Common myeloid progenitor, CD34-positive (primary cell): ENCODE results near the gene TRANK1.
A peak's percentile ranks its signal among the peaks of the same experiment; 100 is the strongest.
"Not testable (repeated sequence)": the region's sequence is repeated elsewhere in the genome, so short reads cannot be mapped to it uniquely, and the experiment has no call there.

Experiments
- CTCF ChIA-PET: fragments of 350-600 bp; sonication (Branson Sonifier 250); formaldehyde crosslinking; loops from one replicate; lab custom pipeline; 2021; ENCODE audit warnings: antibody characterized with exemption; lab: Charles Lee
- POLR2A ChIA-PET: fragments of 350-600 bp; sonication (Branson Sonifier 250); formaldehyde crosslinking; loops from one replicate; lab custom pipeline; 2021; ENCODE audit warnings: antibody characterized with exemption; lab: Charles Lee
- DNase-seq, 3 donors: peaks; one replicate each; pipeline versions ENCODE4 v3.0.0 to v3.0.0-alpha.2; 2013
- H3K27ac ChIP-seq, 2 experiments: 1 replicate in 1 of 2; 2 replicates in 1 of 2; pipeline ENCODE4 v1.7.0; 2013; ENCODE audit warnings: inconsistent platforms in 2 of 2, low read length in 2 of 2, mild to moderate bottlenecking in 2 of 2, low read depth in 1 of 2, moderate library complexity in 1 of 2; ENCODE audit not compliant: severe bottlenecking in 2 of 2, insufficient read depth in 1 of 2, poor library complexity in 1 of 2
- H3K27me3 ChIP-seq, 5 experiments: replicated peaks in 2 of 5; 1 replicate in 3 of 5; 2 replicates in 2 of 5; pipeline versions ENCODE4 v1.6.1 to v1.7.0; 2013; ENCODE audit warnings: low read length in 4 of 5, mild to moderate bottlenecking in 2 of 5, moderate library complexity in 2 of 5, inconsistent platforms in 1 of 5; ENCODE audit not compliant: insufficient read depth in 5 of 5, control insufficient read depth in 4 of 5
- H3K36me3 ChIP-seq, 4 experiments: 1 replicate in 2 of 4; 2 replicates in 2 of 4; pipeline versions ENCODE4 v1.6.1 to v1.7.0; 2013; ENCODE audit warnings: low read length in 3 of 4, control low read depth in 1 of 4, mild to moderate bottlenecking in 1 of 4; ENCODE audit not compliant: control insufficient read depth in 4 of 4, insufficient read depth in 4 of 4
- H3K4me1 ChIP-seq, 4 experiments: 1 replicate in 3 of 4; 2 replicates in 1 of 4; pipeline versions ENCODE4 v1.6.1 to v1.7.1; 2013; ENCODE audit warnings: low read length in 3 of 4, mild to moderate bottlenecking in 3 of 4, control low read depth in 1 of 4, inconsistent platforms in 1 of 4, moderate library complexity in 1 of 4; ENCODE audit not compliant: control insufficient read depth in 4 of 4, insufficient read depth in 4 of 4; ENCODE audit errors: control extremely low read depth in 1 of 4
- H3K4me3 ChIP-seq, 7 experiments: 1 replicate in 4 of 7; 2 replicates in 3 of 7; pipeline versions ENCODE4 v1.5.1 to v1.7.0; 2013; ENCODE audit warnings: mild to moderate bottlenecking in 7 of 7, low read length in 6 of 7, moderate library complexity in 6 of 7, inconsistent platforms in 2 of 7, low read depth in 2 of 7, control low read depth in 1 of 7; ENCODE audit not compliant: insufficient read depth in 4 of 7, control insufficient read depth in 1 of 7; ENCODE audit errors: extremely low read depth in 1 of 7
- H3K9me3 ChIP-seq, 5 experiments: 1 replicate in 4 of 5; 2 replicates in 1 of 5; pipeline versions ENCODE4 v1.6.1 to v1.7.1; 2013; ENCODE audit warnings: low read length in 4 of 5, mild to moderate bottlenecking in 2 of 5, inconsistent platforms in 1 of 5, low read depth in 1 of 5, moderate library complexity in 1 of 5; ENCODE audit not compliant: control insufficient read depth in 4 of 5, insufficient read depth in 2 of 5; ENCODE audit errors: control extremely low read depth in 1 of 5
- WGBS: methylation state at CpG from one replicate; pipeline ENCODE4 v1.1.5; 2013; ENCODE audit not compliant: insufficient coverage; 5-methylcytosine and 5-hydroxymethylcytosine counted together

TRANK1 gene

DNA sequence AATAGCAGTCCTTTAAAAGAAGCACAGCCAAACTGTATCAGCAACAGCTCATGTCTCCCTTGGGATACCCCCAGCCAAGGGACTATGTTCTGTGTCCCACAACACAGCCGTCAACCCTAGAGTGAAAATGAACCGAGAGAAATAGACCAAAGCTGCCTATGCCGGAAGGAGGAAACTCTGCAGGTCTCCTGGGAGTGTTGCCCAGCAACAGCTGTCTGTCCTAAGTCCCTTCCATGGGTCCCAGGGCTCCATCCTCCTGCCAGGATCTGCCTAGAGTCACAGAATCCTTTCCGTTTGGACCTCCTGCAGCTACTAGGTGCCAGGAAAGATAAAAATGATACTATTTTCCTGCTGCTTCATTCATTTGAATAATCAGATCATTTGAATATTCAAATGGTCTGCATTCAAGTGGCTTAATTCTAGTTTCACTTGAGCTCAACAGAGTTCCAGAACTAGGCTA is 53.1 kb downstream of the TRANK1 start:
- Histone ChIP-seq H3K36me3 (peaks cover 15 to 75% (median 35%) of the 10 kb centered on the region in 4 experiments), H3K4me1 (peaks cover 8 to 28% (median 17%) of the 10 kb centered on the region in 4 experiments), H3K9me3 (no peaks in the 10 kb centered on the region), H3K4me3 (no peak overlapping the region), H3K27ac (no peak overlapping the region), H3K27me3 (no peaks in the 10 kb centered on the region)
- ChIA-PET POLR2A (no interaction called here), CTCF (interaction anchor here (1.2 to 3.6 kb wide), 4 partner anchors 10 to 67 kb away, joined by 5 to 18 read pairs (median 10); no protein-coding TSS in a partner anchor)
- no peak for DNase-seq
- 100% methylated on average over 3 of the region's 4 CpGs for WGBS

DNA sequence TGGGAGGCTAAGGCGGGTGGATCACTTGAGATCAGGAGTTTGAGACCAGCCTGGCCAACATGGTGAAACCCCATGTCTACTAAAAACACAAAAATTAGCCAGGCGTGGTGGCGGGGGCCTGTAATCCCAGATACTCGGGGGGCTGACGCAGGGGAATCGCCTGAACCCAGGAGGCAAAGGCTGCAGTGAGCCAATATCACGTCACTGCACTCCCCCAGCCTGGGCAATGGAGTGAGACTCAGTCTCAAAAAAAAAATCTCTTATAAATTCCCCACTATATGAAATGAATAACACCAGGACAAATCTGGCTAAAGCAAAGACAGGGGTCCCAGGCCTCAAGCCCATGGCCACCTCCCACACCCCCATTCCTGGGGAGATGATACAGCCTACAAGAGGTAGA is 53.8 kb downstream of the TRANK1 start:
- WGBS: 98% methylated on average over 5 of the region's 7 CpGs
- H3K9me3 ChIP-seq, H3K27me3 ChIP-seq, DNase-seq, H3K27ac ChIP-seq, POLR2A ChIA-PET, H3K4me3 ChIP-seq: not testable (repeated sequence)
- CTCF ChIA-PET: interaction anchor here (1.3 to 3.4 kb wide), 2 partner anchors 22 to 68 kb away, joined by 6 to 14 read pairs; no protein-coding TSS in a partner anchor
- peaks cover 6 to 24% (median 16%) of the 10 kb centered on the region in 4 experiments for H3K4me1 ChIP-seq
- peaks cover 15 to 79% (median 37%) of the 10 kb centered on the region in 4 experiments for H3K36me3 ChIP-seq

DNA sequence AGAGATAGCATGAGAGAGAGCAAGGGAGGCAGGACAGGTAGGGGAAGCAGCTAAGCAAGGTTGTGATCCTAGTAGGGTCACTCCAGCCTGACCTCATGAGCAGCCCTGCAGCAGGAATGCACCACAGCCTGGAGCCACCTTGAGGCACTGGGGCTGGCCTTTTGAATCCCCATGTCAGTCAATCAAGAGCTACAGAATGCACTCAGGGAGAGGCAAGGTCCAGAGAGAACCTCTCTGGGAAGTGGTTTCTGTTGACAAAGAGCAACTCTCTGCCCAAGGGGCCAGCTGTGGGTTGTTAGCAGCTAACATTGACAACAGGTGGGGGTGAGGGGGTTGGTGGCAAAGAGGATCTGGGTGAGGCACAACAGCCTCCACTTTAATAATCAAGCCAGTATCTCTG is 54.6 kb downstream of the TRANK1 start:
- no peak overlapping the region for H3K4me3 ChIP-seq
- no peak for DNase-seq
- peak overlapping the region in 1 of 2 experiments; percentile 12 for H3K27ac ChIP-seq
- ChIA-PET POLR2A (no interaction called here), CTCF (interaction anchor here (0.6 to 1.7 kb wide), 2 partner anchors 18 to 66 kb away, joined by 3 to 5 read pairs; no protein-coding TSS in a partner anchor)
- peaks cover 0 to 16% (median 8%) of the 10 kb centered on the region in 4 experiments for H3K4me1 ChIP-seq
- peaks cover 15 to 81% (median 38%) of the 10 kb centered on the region in 4 experiments for H3K36me3 ChIP-seq
- H3K9me3 ChIP-seq: no peaks in the 10 kb centered on the region
- H3K27me3 ChIP-seq: no peaks in the 10 kb centered on the region

DNA sequence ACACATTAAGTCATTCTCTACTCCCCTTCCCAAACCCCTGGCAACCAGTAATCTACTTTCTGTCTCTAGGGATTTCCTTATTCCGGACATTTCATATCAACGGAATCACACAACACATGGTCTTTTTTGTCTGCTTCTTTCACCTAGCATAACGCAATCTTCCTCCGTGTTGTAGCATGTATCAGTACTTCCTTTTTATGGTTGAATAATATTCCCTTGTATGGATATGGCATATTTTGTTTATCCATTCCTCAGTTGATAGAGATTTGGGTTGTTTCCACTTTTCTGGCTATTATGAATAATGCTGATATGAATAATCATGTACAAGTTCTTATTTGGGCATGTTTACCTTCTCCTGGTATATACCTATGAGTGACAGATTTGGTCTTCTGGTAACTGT is 63.1 kb downstream of the TRANK1 start:
- DNase-seq: no peak
- H3K27me3 ChIP-seq: no peaks in the 10 kb centered on the region
- peaks cover 2 to 27% (median 19%) of the 10 kb centered on the region in 4 experiments for H3K36me3 ChIP-seq
- H3K4me3 ChIP-seq: no peak overlapping the region
- POLR2A ChIA-PET: no interaction called here
- WGBS: no CpG with 5 or more reads among the region's 4 CpGs
- no peaks in the 10 kb centered on the region for H3K9me3 ChIP-seq
- peaks cover 1 to 6% (median 2%) of the 10 kb centered on the region in 4 experiments for H3K4me1 ChIP-seq
- H3K27ac ChIP-seq: no peak overlapping the region
- CTCF ChIA-PET: interaction anchor here (0.9 kb wide), 1 partner anchor 9 kb away, joined by 3 read pairs; no protein-coding TSS in a partner anchor

DNA sequence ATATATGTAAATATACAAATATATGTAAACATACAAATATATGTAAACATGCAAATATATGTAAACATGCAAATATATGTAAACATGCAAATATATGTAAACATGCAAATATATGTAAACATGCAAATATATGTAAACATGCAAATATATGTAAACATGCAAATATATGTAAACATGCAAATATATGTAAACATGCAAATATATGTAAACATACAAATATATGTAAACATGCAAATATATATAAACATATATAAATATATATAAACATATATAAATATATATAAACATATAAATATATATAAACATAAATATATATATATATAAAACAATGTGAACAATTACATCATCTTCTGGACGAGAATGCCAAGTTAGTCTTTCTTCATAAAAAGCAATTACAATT is 65.0 kb downstream of the TRANK1 start:
- POLR2A ChIA-PET, DNase-seq, CTCF ChIA-PET, H3K27me3 ChIP-seq, H3K4me3 ChIP-seq, H3K27ac ChIP-seq, H3K9me3 ChIP-seq: not testable (repeated sequence)
- H3K4me1 ChIP-seq: peaks cover 9 to 19% (median 13%) of the 10 kb centered on the region in 4 experiments
- no CpG with 5 or more reads among the region's 1 CpG for WGBS
- H3K36me3 ChIP-seq: peaks cover 2 to 16% (median 12%) of the 10 kb centered on the region in 4 experiments

DNA sequence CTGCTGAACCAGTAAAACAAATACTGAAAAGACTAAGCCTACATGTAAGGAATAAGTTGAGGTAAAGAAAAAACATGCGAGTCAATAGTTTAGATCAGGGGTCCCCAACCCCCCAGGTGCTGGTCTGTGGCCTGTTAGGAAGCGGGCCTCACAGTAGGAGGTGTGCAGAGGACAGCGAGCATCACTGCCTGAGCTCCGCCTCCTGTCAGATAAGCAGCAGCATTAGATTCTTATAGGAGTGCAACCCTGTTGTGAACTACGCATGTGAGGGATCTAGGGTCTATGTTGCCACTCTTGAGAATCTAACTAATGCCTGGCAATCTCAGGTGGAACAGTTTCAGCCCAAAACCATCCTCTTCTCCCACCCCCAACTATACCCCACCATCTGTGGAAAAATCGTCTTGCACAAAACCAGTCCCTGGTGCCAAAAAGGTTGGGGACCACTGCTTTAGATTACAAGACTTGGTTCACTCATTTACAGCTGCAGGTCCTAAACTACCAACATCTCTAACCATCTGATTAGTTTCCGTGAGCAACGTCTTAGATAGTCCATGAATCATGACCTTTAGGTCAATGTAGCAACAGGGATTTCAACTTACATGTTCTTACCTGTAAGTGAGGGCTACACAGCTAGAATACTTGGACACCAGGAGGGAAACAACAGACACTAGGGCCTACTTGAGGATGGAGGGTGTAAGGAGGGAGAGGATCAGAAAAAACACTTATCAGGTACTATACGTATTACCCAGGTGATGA is 66.7 kb downstream of the TRANK1 start:
- peak overlapping the region in 1 of 2 experiments; percentile 12 for H3K27ac ChIP-seq
- H3K36me3 ChIP-seq: peaks cover 4 to 16% (median 7%) of the 10 kb centered on the region in 4 experiments
- no peak overlapping the region for H3K4me3 ChIP-seq
- ChIA-PET POLR2A (no interaction called here), CTCF (interaction anchor here (1.3 kb wide), 1 partner anchor 24 kb away, joined by 3 read pairs; no protein-coding TSS in a partner anchor)
- WGBS: 98% methylated on average over 6 of the region's 9 CpGs
- DNase-seq: no peak
- no peaks in the 10 kb centered on the region for H3K9me3 ChIP-seq
- H3K4me1 ChIP-seq: peaks cover 9 to 19% (median 13%) of the 10 kb centered on the region in 4 experiments
- no peaks in the 10 kb centered on the region for H3K27me3 ChIP-seq
